Subcutaneous abdominal adipose tissue (tissue), 5 donors: ENCODE measurements around the gene LMO3.

Experiments used
- H3K27ac ChIP-seq: one replicate; pipeline ENCODE4 v1.7.0; 2013; ENCODE audit warnings: low read depth, mild to moderate bottlenecking, inconsistent platforms, low read length, moderate library complexity
- H3K27me3 ChIP-seq, 5 donors: one replicate each; pipeline ENCODE4 v1.7.0; 2013; ENCODE audit warnings: low read length in 5 of 5, inconsistent platforms in 1 of 5; ENCODE audit not compliant: control insufficient read depth in 5 of 5, insufficient read depth in 4 of 5
- H3K36me3 ChIP-seq, 5 donors: one replicate each; pipeline ENCODE4 v1.7.0; 2013; ENCODE audit warnings: low read length in 5 of 5; ENCODE audit not compliant: control insufficient read depth in 5 of 5, insufficient read depth in 5 of 5
- H3K4me1 ChIP-seq, 5 donors: one replicate each; pipeline ENCODE4 v1.7.0; 2013; ENCODE audit warnings: low read length in 5 of 5, mild to moderate bottlenecking in 3 of 5, moderate library complexity in 1 of 5; ENCODE audit not compliant: control insufficient read depth in 5 of 5, insufficient read depth in 5 of 5
- H3K4me3 ChIP-seq, 5 donors: one replicate each; pipeline ENCODE4 v1.7.0; 2013; ENCODE audit warnings: low read length in 5 of 5, low read depth in 1 of 5
- H3K9ac ChIP-seq, 5 donors: one replicate each; pipeline ENCODE4 v1.7.0; 2013; ENCODE audit warnings: low read length in 5 of 5, mild to moderate bottlenecking in 4 of 5, moderate library complexity in 3 of 5
- H3K9me3 ChIP-seq, 5 donors: one replicate each; pipeline ENCODE4 v1.7.0; 2013; ENCODE audit warnings: low read length in 5 of 5; ENCODE audit not compliant: control insufficient read depth in 5 of 5
- donor health status: healthy.
- donor health status: healthy.
- donor health status: healthy.
- donor health status: healthy.
- donor health status: healthy.

LMO3 gene

GRCh38 chr12:16610743-16611142 lies 4.8 kb upstream of the LMO3 start:
- H3K9ac ChIP-seq, result peak overlapping the region in 2 of 5 donors; percentile 16 to 48
- peak overlapping the region; percentile 83 for H3K27ac ChIP-seq
- no peaks in the 10 kb centered on the region for H3K36me3 ChIP-seq
- H3K4me3 ChIP-seq, result peak overlapping the region in 4 of 5 donors; percentile 8 to 59 (median 48)
- H3K27me3 ChIP-seq, result no peaks in the 10 kb centered on the region
- H3K9me3 ChIP-seq, result no peaks in the 10 kb centered on the region
- peaks cover 0 to 53% (median 22%) of the 10 kb centered on the region in 5 donors for H3K4me1 ChIP-seq

- Histone ChIP-seq H3K27ac (peak overlapping the region; percentile 83), H3K4me1 (peaks cover 0 to 54% (median 26%) of the 10 kb centered on the region in 5 donors), H3K27me3 (peaks cover 0 to under 1% (median 0%) of the 10 kb centered on the region in 5 donors), H3K9me3 (no peaks in the 10 kb centered on the region), H3K36me3 (no peaks in the 10 kb centered on the region), H3K9ac (peak overlapping the region in 2 of 5 donors; percentile 78 to 81), H3K4me3 (peak overlapping the region; percentile 37 to 65 (median 59))
These were observed 4.1 kb upstream of the LMO3 start for GRCh38 chr12:16610001-16610585.

- peaks cover 0 to 2% (median 0%) of the 10 kb centered on the region in 5 donors for H3K27me3 ChIP-seq
- H3K9ac ChIP-seq, result peak overlapping the region in 3 of 5 donors; percentile 42 to 78 (median 59)
- H3K4me1 ChIP-seq, result peaks cover 0 to 61% (median 34%) of the 10 kb centered on the region in 5 donors
- peak overlapping the region; percentile 32 to 65 (median 59) for H3K4me3 ChIP-seq
- H3K36me3 ChIP-seq, result no peaks in the 10 kb centered on the region
- peak overlapping the region; percentile 83 for H3K27ac ChIP-seq
- H3K9me3 ChIP-seq, result no peaks in the 10 kb centered on the region
These were observed 3.1 kb upstream of the LMO3 start for GRCh38 chr12:16608946-16609539.

GRCh38 chr12:16607906-16608775 lies 2.2 kb upstream of the LMO3 start:
- Histone ChIP-seq H3K4me3 (peak overlapping the region in 4 of 5 donors; percentile 58 to 95 (median 66)), H3K9ac (peak overlapping the region in 2 of 5 donors; percentile 10 to 78)

GRCh38 chr12:16606991-16607390 lies 1.0 kb upstream of the LMO3 start:
- Histone ChIP-seq H3K27me3 (peaks cover 0 to 2% (median 0%) of the 10 kb centered on the region in 5 donors), H3K9me3 (no peaks in the 10 kb centered on the region), H3K27ac (peak overlapping the region; percentile 49), H3K9ac (peak overlapping the region in 3 of 5 donors; percentile 47 to 78 (median 69)), H3K36me3 (no peaks in the 10 kb centered on the region), H3K4me1 (peaks cover 0 to 69% (median 36%) of the 10 kb centered on the region in 5 donors), H3K4me3 (peak overlapping the region; percentile 68 to 95 (median 88))

More at GRCh38 chr12:16607906-16608775, 2.2 kb upstream of the LMO3 start:
- Histone ChIP-seq H3K27me3 (peaks cover 0 to 2% (median 0%) of the 10 kb centered on the region in 5 donors), H3K27ac (peak overlapping the region; percentile 83), H3K36me3 (no peaks in the 10 kb centered on the region), H3K9me3 (no peaks in the 10 kb centered on the region), H3K4me1 (peaks cover 0 to 65% (median 36%) of the 10 kb centered on the region in 5 donors)

GRCh38 chr12:16606201-16606849 lies 363 bp upstream of the LMO3 start:
- Histone ChIP-seq H3K4me3 (peak overlapping the region; percentile 68 to 95 (median 88)), H3K27ac (peak overlapping the region; percentile 49)

GRCh38 chr12:16605642-16606116 lies 283 bp downstream of the LMO3 start:
- H3K4me1 ChIP-seq, result peaks cover 0 to 59% (median 32%) of the 10 kb centered on the region in 5 donors
- peak overlapping the region; percentile 49 for H3K27ac ChIP-seq
- H3K36me3 ChIP-seq, result no peaks in the 10 kb centered on the region
- peaks cover 0 to 2% (median 0%) of the 10 kb centered on the region in 5 donors for H3K27me3 ChIP-seq
- peak overlapping the region; percentile 68 to 95 (median 88) for H3K4me3 ChIP-seq
- H3K9ac ChIP-seq, result peak overlapping the region; percentile 48 to 78 (median 69)
- no peaks in the 10 kb centered on the region for H3K9me3 ChIP-seq

More at GRCh38 chr12:16606201-16606849, 363 bp upstream of the LMO3 start:
- Histone ChIP-seq H3K27me3 (peaks cover 0 to 2% (median 0%) of the 10 kb centered on the region in 5 donors), H3K36me3 (no peaks in the 10 kb centered on the region), H3K9me3 (no peaks in the 10 kb centered on the region), H3K9ac (peak overlapping the region; percentile 48 to 78 (median 69)), H3K4me1 (peaks cover 0 to 65% (median 34%) of the 10 kb centered on the region in 5 donors)

GRCh38 chr12:16604596-16605252 lies 1.2 kb downstream of the LMO3 start:
- peak overlapping the region; percentile 49 for H3K27ac ChIP-seq
- peak overlapping the region; percentile 68 to 95 (median 88) for H3K4me3 ChIP-seq
- H3K36me3 ChIP-seq, result peaks cover 0 to 1% (median 0%) of the 10 kb centered on the region in 5 donors
- H3K27me3 ChIP-seq, result peaks cover 0 to 2% (median 0%) of the 10 kb centered on the region in 5 donors
- peak overlapping the region in 4 of 5 donors; percentile 11 to 56 (median 38) for H3K9ac ChIP-seq
- peaks cover 0 to 52% (median 29%) of the 10 kb centered on the region in 5 donors for H3K4me1 ChIP-seq
- H3K9me3 ChIP-seq, result no peaks in the 10 kb centered on the region
